Common myeloid progenitor, CD34-positive (primary cell): ENCODE measurements around the gene CAMKV.
"Not testable (repeated sequence)": the region's sequence is repeated elsewhere in the genome, so short reads cannot be mapped to it uniquely, and the experiment has no call there.

Experiments used
- CTCF ChIA-PET: fragments of 350-600 bp; sonication (Branson Sonifier 250); formaldehyde crosslinking; loops from one replicate; lab custom pipeline; 2021; ENCODE audit warnings: antibody characterized with exemption; lab: Charles Lee
- POLR2A ChIA-PET: fragments of 350-600 bp; sonication (Branson Sonifier 250); formaldehyde crosslinking; loops from one replicate; lab custom pipeline; 2021; ENCODE audit warnings: antibody characterized with exemption; lab: Charles Lee
- DNase-seq, 3 donors: peaks; one replicate each; pipeline versions ENCODE4 v3.0.0 to v3.0.0-alpha.2; 2013
- H3K27ac ChIP-seq, 2 experiments: 1 replicate in 1 of 2; 2 replicates in 1 of 2; pipeline ENCODE4 v1.7.0; 2013; ENCODE audit warnings: inconsistent platforms in 2 of 2, low read length in 2 of 2, mild to moderate bottlenecking in 2 of 2, low read depth in 1 of 2, moderate library complexity in 1 of 2; ENCODE audit not compliant: severe bottlenecking in 2 of 2, insufficient read depth in 1 of 2, poor library complexity in 1 of 2
- H3K27me3 ChIP-seq, 5 experiments: replicated peaks in 2 of 5; 1 replicate in 3 of 5; 2 replicates in 2 of 5; pipeline versions ENCODE4 v1.6.1 to v1.7.0; 2013; ENCODE audit warnings: low read length in 4 of 5, mild to moderate bottlenecking in 2 of 5, moderate library complexity in 2 of 5, inconsistent platforms in 1 of 5; ENCODE audit not compliant: insufficient read depth in 5 of 5, control insufficient read depth in 4 of 5
- H3K36me3 ChIP-seq, 4 experiments: 1 replicate in 2 of 4; 2 replicates in 2 of 4; pipeline versions ENCODE4 v1.6.1 to v1.7.0; 2013; ENCODE audit warnings: low read length in 3 of 4, control low read depth in 1 of 4, mild to moderate bottlenecking in 1 of 4; ENCODE audit not compliant: control insufficient read depth in 4 of 4, insufficient read depth in 4 of 4
- H3K4me1 ChIP-seq, 4 experiments: 1 replicate in 3 of 4; 2 replicates in 1 of 4; pipeline versions ENCODE4 v1.6.1 to v1.7.1; 2013; ENCODE audit warnings: low read length in 3 of 4, mild to moderate bottlenecking in 3 of 4, control low read depth in 1 of 4, inconsistent platforms in 1 of 4, moderate library complexity in 1 of 4; ENCODE audit not compliant: control insufficient read depth in 4 of 4, insufficient read depth in 4 of 4; ENCODE audit errors: control extremely low read depth in 1 of 4
- H3K4me3 ChIP-seq, 7 experiments: 1 replicate in 4 of 7; 2 replicates in 3 of 7; pipeline versions ENCODE4 v1.5.1 to v1.7.0; 2013; ENCODE audit warnings: mild to moderate bottlenecking in 7 of 7, low read length in 6 of 7, moderate library complexity in 6 of 7, inconsistent platforms in 2 of 7, low read depth in 2 of 7, control low read depth in 1 of 7; ENCODE audit not compliant: insufficient read depth in 4 of 7, control insufficient read depth in 1 of 7; ENCODE audit errors: extremely low read depth in 1 of 7
- H3K9me3 ChIP-seq, 5 experiments: 1 replicate in 4 of 5; 2 replicates in 1 of 5; pipeline versions ENCODE4 v1.6.1 to v1.7.1; 2013; ENCODE audit warnings: low read length in 4 of 5, mild to moderate bottlenecking in 2 of 5, inconsistent platforms in 1 of 5, low read depth in 1 of 5, moderate library complexity in 1 of 5; ENCODE audit not compliant: control insufficient read depth in 4 of 5, insufficient read depth in 2 of 5; ENCODE audit errors: control extremely low read depth in 1 of 5
- WGBS: methylation state at CpG from one replicate; pipeline ENCODE4 v1.1.5; 2013; ENCODE audit not compliant: insufficient coverage; 5-methylcytosine and 5-hydroxymethylcytosine counted together

CAMKV gene

DNA sequence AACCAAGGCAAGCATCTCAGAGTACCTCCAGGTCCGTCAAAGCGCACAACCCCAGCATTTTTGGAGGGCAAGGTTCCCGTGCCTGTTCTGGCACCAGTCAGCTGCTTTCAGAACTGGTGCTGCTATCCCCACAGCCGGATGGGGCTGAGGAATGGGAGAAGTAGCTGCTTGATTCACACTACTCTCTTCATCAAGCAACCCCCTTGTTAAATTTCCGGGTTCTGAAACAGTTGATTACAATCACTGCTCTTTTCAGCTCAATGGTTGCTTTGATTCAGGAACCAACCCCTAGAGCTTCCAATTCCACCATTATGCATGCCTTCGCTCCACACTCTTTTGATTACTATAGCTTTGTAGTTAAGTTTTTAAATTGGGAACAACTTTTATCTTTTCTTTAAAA is 43.7 kb downstream of the CAMKV start:
- Histone ChIP-seq H3K27ac (no peak overlapping the region), H3K36me3 (peaks cover 0 to 29% (median 9%) of the 10 kb centered on the region in 4 experiments), H3K4me1 (peaks cover 0 to 18% (median 11%) of the 10 kb centered on the region in 4 experiments), H3K9me3 (no peaks in the 10 kb centered on the region), H3K27me3 (no peaks in the 10 kb centered on the region), H3K4me3 (no peak overlapping the region)
- POLR2A ChIA-PET: no interaction called here
- no peak for DNase-seq
- WGBS: 100% methylated on average over 3 of the region's 6 CpGs
- CTCF ChIA-PET: interaction anchor here (6.1 to 29.0 kb wide), 2 partner anchors 14 to 17 kb away, joined by 47 to 807 read pairs; partner anchors contain the start of genes CDHR4, INKA1 and UBA7

DNA sequence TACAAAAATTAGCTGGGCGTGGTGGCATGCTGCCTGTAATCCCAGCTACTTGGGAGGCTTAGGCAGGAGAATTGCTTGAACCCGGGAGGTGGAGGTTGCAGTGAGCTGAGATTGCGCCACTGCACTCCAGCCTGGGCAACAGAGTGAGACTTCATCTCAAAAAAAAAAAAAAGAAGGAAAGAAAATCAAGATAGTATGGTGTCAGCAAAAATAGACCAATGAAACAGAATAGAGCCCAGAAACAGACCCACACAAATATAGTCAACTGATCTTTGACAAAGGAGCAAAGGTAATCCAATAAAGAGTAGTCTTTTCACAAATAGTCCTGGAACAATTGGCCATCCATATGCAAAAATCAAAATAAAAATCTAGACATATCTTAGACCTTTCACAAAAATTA is 46.6 kb downstream of the CAMKV start:
- 100% methylated on average over 1 of the region's 3 CpGs for WGBS
- H3K27me3 ChIP-seq, POLR2A ChIA-PET, H3K27ac ChIP-seq, DNase-seq, H3K9me3 ChIP-seq, H3K4me3 ChIP-seq, H3K36me3 ChIP-seq, H3K4me1 ChIP-seq: not testable (repeated sequence)
- CTCF ChIA-PET: interaction anchor here (29.0 to 31.1 kb wide), 2 partner anchors 13 to 14 kb away, joined by 807 read pairs; partner anchors contain the start of genes CDHR4, INKA1 and UBA7

DNA sequence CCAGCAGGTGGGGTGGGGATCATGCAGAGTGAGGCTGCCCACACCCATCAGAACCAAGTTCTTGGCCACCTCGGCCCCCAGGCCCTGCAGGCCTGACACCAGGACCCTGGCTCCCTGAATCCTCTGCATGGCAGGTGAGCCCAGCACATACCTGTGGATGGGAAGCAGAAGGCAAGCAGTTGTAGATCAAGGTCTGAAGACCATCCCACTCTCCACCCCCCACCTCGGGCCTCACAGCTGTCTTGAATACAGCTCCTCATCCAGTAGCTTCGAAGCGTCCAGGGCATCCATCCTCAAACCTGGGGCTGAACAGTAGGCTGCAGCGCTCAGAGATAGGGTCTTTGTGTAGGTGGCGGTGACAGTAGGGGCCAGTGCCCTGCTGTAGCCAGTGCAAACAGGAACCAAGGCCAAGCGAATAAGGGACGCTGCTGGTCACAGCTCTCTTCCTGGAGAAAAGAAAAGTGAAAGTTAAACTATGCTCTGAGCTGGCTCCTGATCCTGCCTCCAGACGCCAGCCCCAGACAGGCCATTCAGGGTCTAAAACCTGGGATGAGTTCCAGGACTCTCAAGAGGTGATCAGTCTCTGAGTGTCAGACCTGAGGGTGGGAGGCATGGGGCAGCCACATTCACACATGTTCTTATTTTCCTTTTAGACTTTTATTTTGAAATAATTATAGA is 56.1 kb downstream of the CAMKV start, which contains the start of gene UBA7:
UBA7 (minus strand) TSS at position 457 of the 678 bp plus-strand sequence; CDS start at position 291, 166 bp downstream.
- peak in 2 of 3 donors; percentile 69 to 77 for DNase-seq
- H3K36me3 ChIP-seq: peaks cover 0 to 44% (median 30%) of the 10 kb centered on the region in 4 experiments
- peak within 1 kb of the TSS; percentile 78 to 92 for H3K27ac ChIP-seq
- peaks cover 8 to 71% (median 60%) of the 10 kb centered on the region in 4 experiments for H3K4me1 ChIP-seq
- no peaks in the 10 kb centered on the region for H3K27me3 ChIP-seq
- no peaks in the 10 kb centered on the region for H3K9me3 ChIP-seq
- peak within 1 kb of the TSS; percentile 34 to 87 (median 74) for H3K4me3 ChIP-seq
- ChIA-PET CTCF (interaction anchor here (1.0 to 31.1 kb wide), 4 partner anchors 10 to 94 kb away, joined by 3 to 807 read pairs (median 18); partner anchors contain the start of genes AMIGO3 and INKA1), POLR2A (interaction anchor here (0.6 to 3.3 kb wide), 3 partner anchors 9 to 446 kb away, joined by 3 to 20 read pairs (median 3); partner anchors contain the start of gene INKA1)
- WGBS: 4% methylated on average over 6 of the region's 9 CpGs

DNA sequence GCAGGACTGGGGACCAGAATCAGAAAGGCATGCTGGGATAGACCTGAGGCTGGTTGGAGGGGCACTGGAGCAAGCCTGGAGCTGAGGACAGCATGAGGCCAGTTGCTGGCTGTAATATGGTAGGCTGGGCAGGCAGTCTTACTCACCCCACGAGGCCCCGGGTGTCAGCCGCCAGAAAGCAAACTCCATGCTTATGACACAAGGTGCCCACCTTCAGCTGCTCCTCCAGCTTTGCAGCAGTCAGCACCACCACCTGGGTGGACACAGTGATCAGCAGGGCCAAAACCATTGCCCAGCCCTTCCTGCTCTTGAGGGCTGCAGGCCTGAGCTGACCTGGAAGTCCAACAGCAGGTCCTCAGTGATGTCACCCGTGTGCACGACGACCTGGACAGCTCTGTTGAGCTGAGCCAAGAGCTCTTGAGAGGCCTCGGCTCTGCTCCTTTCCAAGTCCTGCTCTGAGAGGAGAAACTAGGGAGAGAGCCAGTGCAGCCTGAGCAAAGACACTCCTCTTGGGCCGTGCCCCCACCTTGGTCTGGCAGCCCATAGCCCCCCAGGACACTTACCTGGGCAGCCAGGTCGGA is 56.7 kb downstream of the CAMKV start:
- ChIA-PET POLR2A (interaction anchor here (0.6 to 3.3 kb wide), 3 partner anchors 9 to 447 kb away, joined by 3 to 20 read pairs (median 3); partner anchors contain the start of gene INKA1), CTCF (interaction anchor here (1.0 to 31.1 kb wide), 5 partner anchors 10 to 103 kb away, joined by 3 to 807 read pairs (median 3); partner anchors contain the start of genes AMIGO3 and INKA1)
- WGBS: 30% methylated on average over 8 of the region's 9 CpGs
- H3K9me3 ChIP-seq: no peaks in the 10 kb centered on the region
- H3K4me3 ChIP-seq: peak overlapping the region; percentile 34 to 87 (median 74)
- no peak for DNase-seq
- no peaks in the 10 kb centered on the region for H3K27me3 ChIP-seq
- peak overlapping the region; percentile 78 to 92 for H3K27ac ChIP-seq
- peaks cover 0 to 50% (median 30%) of the 10 kb centered on the region in 4 experiments for H3K36me3 ChIP-seq
- H3K4me1 ChIP-seq: peaks cover 10 to 77% (median 66%) of the 10 kb centered on the region in 4 experiments
